Aorta (tissue), 5 donors: ENCODE measurements around the gene CYP1A1. TPM values are rescaled to one million over a fixed set of nuclear protein-coding genes. Genes with fewer than 3 reads are reported as not detected.
A peak's percentile ranks its signal among the peaks of the same experiment; 100 is the strongest.

Experiments
- ATAC-seq: fragments of 200-7000 bp; cut with Tn5 transposase; one replicate; pipeline ENCODE4 v1.9.1; 2022; ENCODE audit warnings: moderate library complexity; ENCODE audit not compliant: low FRiP score
- DNase-seq, 2 donors: peaks; one replicate each; pipeline ENCODE4 v3.0.0-alpha.2; 2020
- H3K27ac ChIP-seq, 2 donors: one replicate each; pipeline ENCODE4 v1.5.1; 2013; ENCODE audit warnings: low read length in 2 of 2, mild to moderate bottlenecking in 2 of 2, moderate library complexity in 2 of 2, control low read depth in 1 of 2, inconsistent platforms in 1 of 2, low read depth in 1 of 2
- H3K27me3 ChIP-seq, 2 donors: one replicate each; pipeline ENCODE4 v1.6.1; 2013; ENCODE audit warnings: control low read depth in 1 of 2, low read length in 1 of 2, mild to moderate bottlenecking in 1 of 2, moderate library complexity in 1 of 2; ENCODE audit not compliant: insufficient read depth in 2 of 2, control insufficient read depth in 1 of 2
- H3K36me3 ChIP-seq, 2 donors: one replicate each; pipeline ENCODE4 v1.6.1; 2013; ENCODE audit warnings: control low read depth in 1 of 2, low read length in 1 of 2, mild to moderate bottlenecking in 1 of 2; ENCODE audit not compliant: insufficient read depth in 2 of 2, control insufficient read depth in 1 of 2
- H3K4me1 ChIP-seq, 2 donors: one replicate each; pipeline ENCODE4 v1.6.1; 2013; ENCODE audit warnings: low read length in 2 of 2, control low read depth in 1 of 2, mild to moderate bottlenecking in 1 of 2, moderate library complexity in 1 of 2; ENCODE audit not compliant: insufficient read depth in 2 of 2, control insufficient read depth in 1 of 2
- H3K4me3 ChIP-seq, 2 donors: one replicate each; pipeline ENCODE4 v1.5.1; 2013; ENCODE audit warnings: low read length in 2 of 2, control low read depth in 1 of 2, mild to moderate bottlenecking in 1 of 2
- H3K9me3 ChIP-seq: one replicate; pipeline ENCODE4 v1.6.1; 2013; ENCODE audit warnings: mild to moderate bottlenecking, low read length; ENCODE audit not compliant: control insufficient read depth
- WGBS, 2 donors: extraction: QIAGEN DNeasy Blood & Tissue Kit; methylation state at CpG; one replicate each; pipeline ENCODE4 v1.1.7; 2013; 5-methylcytosine and 5-hydroxymethylcytosine counted together
- intact Hi-C, 2 donors: fragments of 100-400 bp; cut with DNase I; formaldehyde crosslinking; loops; one replicate each; pipeline versions ENCODE4 v1.14.2 to v1.15.0; 2022
- polyA plus RNA-seq, 2 donors: library from polyadenylated mRNA; stranded (reverse); fragments of 200-250 nt; gene quantifications; one replicate each; pipeline ENCODE4 v1.2.3, GENCODE V29; 2013
- total RNA-seq, 2 donors: library from RNA; stranded (reverse); fragmentation: NEBNext Ultra II Directional; extraction: Animal tissue kit (Norgen Biotek cat#: 25700); gene quantifications; one replicate each; pipeline ENCODE4 v1.2.1, GENCODE V29; 2021
- donor health status: healthy with polysubstance abuse.
- donor health status: Bipolar disorder and iron deficiency.
- donor health status: DM: no; HTN: no; CAD: no.
- donor health status: DM: no; HTN: no; CAD: no.
- donor health status: DM: yes; HTN: yes; CAD: no.

CYP1A1 gene
- total and polyA plus RNA-seq, 4 donors, result 1.0 to 6.4 (median 2.3) TPM; not detected in 1

DNA sequence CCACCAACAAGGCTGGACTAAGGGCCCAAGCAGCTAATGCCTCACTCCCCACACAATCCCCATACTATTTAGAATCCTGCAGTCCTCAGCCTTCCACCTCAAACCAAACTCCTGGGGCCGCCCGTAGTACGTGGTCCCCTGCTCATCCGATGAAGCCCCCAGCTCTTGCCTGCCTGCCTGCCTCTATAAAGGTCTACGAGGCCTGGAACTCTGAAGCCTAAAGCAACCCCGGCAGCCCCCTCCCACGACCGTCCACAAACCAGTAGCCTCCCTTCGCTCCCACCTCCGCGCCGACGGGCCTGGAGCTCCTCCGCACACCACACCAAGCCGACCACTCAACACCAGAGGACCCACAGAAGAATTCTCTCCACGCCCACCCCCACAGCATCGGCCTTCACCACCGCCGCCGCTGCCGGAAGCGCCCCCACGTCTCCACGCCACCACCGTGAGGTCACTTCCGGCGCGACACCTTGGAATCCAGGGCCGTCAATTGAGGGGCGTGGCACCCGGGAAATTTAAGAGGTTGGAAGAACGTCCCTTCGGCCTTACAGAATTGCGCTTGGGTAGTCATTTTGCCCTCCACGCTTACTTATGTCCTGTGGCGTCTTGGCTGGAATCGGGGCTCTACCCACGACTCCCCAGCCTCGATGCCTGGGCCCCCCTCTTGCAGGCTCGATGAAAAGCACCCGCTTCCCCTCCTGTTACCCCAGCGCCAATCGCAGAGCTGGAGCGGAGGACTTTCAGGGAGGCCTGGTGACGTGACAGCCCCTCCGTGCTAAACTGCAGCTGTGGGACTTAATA lies 29.5 kb downstream of the CYP1A1 start, which contains the start of gene EDC3:
Gene EDC3 (minus strand): TSS at position 428 of the 801 bp plus-strand sequence. CDS start 20,900 bp downstream, outside the sequence.
- intact Hi-C loops, result no loop called here
- peak; percentile 92 for ATAC-seq
- 0 to 1% methylated on average over 46 of the region's 46 CpGs for WGBS, 2 donors
- no peaks in the 10 kb centered on the region for H3K36me3 ChIP-seq
- no peaks in the 10 kb centered on the region for H3K27me3 ChIP-seq
- peak within 1 kb of the TSS; percentile 56 to 80 for H3K4me3 ChIP-seq
- no peaks in the 10 kb centered on the region for H3K4me1 ChIP-seq
- peak within 1 kb of the TSS; percentile 23 to 78 for H3K27ac ChIP-seq
- peak; percentile 93 to 96 for DNase-seq
- no peaks in the 10 kb centered on the region for H3K9me3 ChIP-seq

GRCh38 chr15:74692327-74692726 lies 33.0 kb downstream of the CYP1A1 start:
- Histone ChIP-seq H3K4me3 (no peak overlapping the region), H3K27ac (no peak overlapping the region), H3K27me3 (no peaks in the 10 kb centered on the region), H3K9me3 (no peaks in the 10 kb centered on the region), H3K4me1 (no peaks in the 10 kb centered on the region), H3K36me3 (no peaks in the 10 kb centered on the region)
- intact Hi-C loops, result no loop called here
- WGBS, 2 donors, result 65 to 86% methylated on average over 1 of the region's 1 CpG
- DNase-seq, result no peak
- no peak for ATAC-seq

GRCh38 chr15:74683758-74684157 lies 41.6 kb downstream of the CYP1A1 start:
- H3K4me1 ChIP-seq, result no peaks in the 10 kb centered on the region
- DNase-seq, result no peak
- WGBS, 2 donors, result 98 to 100% methylated on average over 1 of the region's 1 CpG
- peaks cover 2% of the 10 kb centered on the region for H3K9me3 ChIP-seq
- no peak for ATAC-seq
- H3K27me3 ChIP-seq, result no peaks in the 10 kb centered on the region
- H3K27ac ChIP-seq, result no peak overlapping the region
- intact Hi-C loops, result no loop called here
- H3K36me3 ChIP-seq, result no peaks in the 10 kb centered on the region
- H3K4me3 ChIP-seq, result no peak overlapping the region

DNA sequence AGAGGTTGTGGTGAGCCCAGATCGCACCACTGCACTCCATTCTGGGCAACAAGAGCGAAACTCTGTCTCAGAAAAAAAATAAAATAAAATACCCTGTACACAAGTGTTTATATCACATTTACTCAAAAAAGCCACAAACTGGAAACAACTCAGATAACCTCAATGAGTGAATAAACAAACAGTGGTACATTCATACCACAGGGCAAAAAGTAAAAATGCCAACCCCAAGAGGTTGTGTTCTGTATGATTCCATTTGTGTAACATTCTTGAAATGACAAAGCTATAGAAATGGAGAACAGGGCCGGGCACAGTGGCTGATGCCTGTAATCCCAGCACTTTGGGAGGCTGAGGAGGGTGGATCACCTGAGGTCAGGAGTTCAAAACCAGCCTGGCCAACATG lies 42.4 kb downstream of the CYP1A1 start:
- H3K27ac ChIP-seq, result no peak overlapping the region
- H3K27me3 ChIP-seq, result no peaks in the 10 kb centered on the region
- no peak for DNase-seq
- WGBS, 2 donors, result 96 to 98% methylated on average over 3 of the region's 3 CpGs
- H3K4me3 ChIP-seq, result no peak overlapping the region
- ATAC-seq, result no peak
- no peaks in the 10 kb centered on the region for H3K36me3 ChIP-seq
- no peaks in the 10 kb centered on the region for H3K4me1 ChIP-seq
- intact Hi-C loops, result no loop called here
- H3K9me3 ChIP-seq, result peaks cover 2% of the 10 kb centered on the region

DNA sequence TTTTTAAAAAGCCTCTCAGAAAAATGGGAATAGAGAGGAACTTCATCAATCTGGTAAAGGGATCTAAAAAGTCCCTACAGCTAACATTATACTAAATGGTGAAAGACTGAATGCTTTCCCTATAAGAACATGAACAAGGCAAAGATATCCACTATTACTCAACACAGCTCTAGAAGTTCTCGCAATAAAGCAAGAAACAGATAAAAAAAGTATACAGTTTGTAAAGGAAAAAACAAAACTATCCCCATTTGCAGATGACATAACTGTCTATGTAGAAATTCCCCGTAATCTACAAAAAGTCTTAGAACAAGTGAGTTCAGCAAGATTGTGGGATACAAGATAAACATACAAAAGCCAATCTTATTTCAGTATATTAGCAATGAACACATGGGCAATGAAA lies 44.9 kb downstream of the CYP1A1 start:
- Histone ChIP-seq H3K27me3 (no peaks in the 10 kb centered on the region), H3K36me3 (no peaks in the 10 kb centered on the region), H3K27ac (no peak overlapping the region), H3K4me1 (no peaks in the 10 kb centered on the region), H3K9me3 (peaks cover 2% of the 10 kb centered on the region), H3K4me3 (no peak overlapping the region)
- DNase-seq, result no peak
- no peak for ATAC-seq
- intact Hi-C loops, result no loop called here
- 87 to 89% methylated on average over 2 of the region's 2 CpGs for WGBS, 2 donors

DNA sequence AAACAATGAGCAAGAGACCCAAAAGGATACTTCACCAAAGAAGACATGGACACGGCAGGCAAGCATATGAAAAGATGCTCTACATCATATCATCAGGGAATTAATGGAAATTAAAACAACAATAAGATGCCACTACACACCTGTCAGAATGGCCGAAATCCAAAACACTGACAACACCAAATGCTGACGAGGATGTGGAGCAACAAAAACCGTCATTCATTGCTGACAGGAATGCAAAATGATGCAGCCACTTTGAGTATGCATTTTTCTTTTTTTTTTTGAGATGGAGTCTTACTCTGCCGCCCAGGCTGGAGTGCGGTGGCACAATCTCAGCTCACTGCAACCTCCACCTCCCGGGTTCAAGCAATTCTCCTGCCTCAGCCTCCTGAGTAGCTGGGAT lies 48.5 kb downstream of the CYP1A1 start:
- no peak overlapping the region for H3K27ac ChIP-seq
- intact Hi-C loops, result no loop called here
- H3K4me1 ChIP-seq, result no peaks in the 10 kb centered on the region
- peaks cover 0 to 5% of the 10 kb centered on the region in 2 donors for H3K36me3 ChIP-seq
- 85 to 95% methylated on average over 7 of the region's 7 CpGs for WGBS, 2 donors
- ATAC-seq, result no peak
- no peak overlapping the region for H3K4me3 ChIP-seq
- no peak for DNase-seq
- no peaks in the 10 kb centered on the region for H3K27me3 ChIP-seq
- no peaks in the 10 kb centered on the region for H3K9me3 ChIP-seq

DNA sequence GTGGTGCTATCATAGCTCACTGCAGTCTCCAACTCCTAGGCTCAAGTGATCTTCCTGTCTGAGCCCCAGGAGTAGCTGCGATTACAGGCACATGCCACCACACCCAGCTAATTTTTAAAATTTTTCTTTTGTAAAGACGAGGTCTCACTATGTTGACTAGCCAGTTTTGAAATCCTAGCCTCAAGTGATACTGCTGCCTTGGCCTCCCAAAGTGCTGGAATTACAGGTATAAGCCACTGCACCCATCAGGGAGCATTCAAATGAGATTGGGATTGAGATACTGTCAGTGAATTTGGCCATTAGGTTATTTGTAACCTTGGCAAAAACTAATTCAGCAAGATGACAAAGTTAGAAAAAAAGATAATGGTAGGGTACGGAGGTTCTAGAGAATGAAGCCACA lies 51.2 kb downstream of the CYP1A1 start:
- Histone ChIP-seq H3K4me3 (no peak overlapping the region), H3K9me3 (no peaks in the 10 kb centered on the region), H3K27ac (no peak overlapping the region), H3K27me3 (no peaks in the 10 kb centered on the region), H3K36me3 (peaks cover 0 to 7% of the 10 kb centered on the region in 2 donors), H3K4me1 (no peaks in the 10 kb centered on the region)
- WGBS, 2 donors, result 89 to 94% methylated on average over 3 of the region's 3 CpGs
- DNase-seq (no peak), ATAC-seq (no peak)
- intact Hi-C loops, result no loop called here

GRCh38 chr15:74669627-74670026 lies 55.7 kb downstream of the CYP1A1 start:
- Histone ChIP-seq H3K4me1 (no peaks in the 10 kb centered on the region), H3K27ac (no peak overlapping the region), H3K4me3 (no peak overlapping the region), H3K27me3 (no peaks in the 10 kb centered on the region), H3K9me3 (no peaks in the 10 kb centered on the region), H3K36me3 (peaks cover 0 to 4% of the 10 kb centered on the region in 2 donors)
- DNase-seq, result no peak
- ATAC-seq, result no peak
- WGBS, 2 donors, result 81 to 88% methylated on average over 4 of the region's 4 CpGs
- intact Hi-C loops, result no loop called here
